ENCODE data around the gene TRIM7. TPM values are rescaled to one million over a fixed set of nuclear protein-coding genes. Genes with fewer than 3 reads are reported as not detected.

Gene TRIM7
- total and polyA plus RNA-seq, 2 donors (not counting 1 experiment from before 2014, with no cell fraction given) = 4.7 to 7.3 TPM

GRCh38 chr5:181176254-181176952 lies 28.6 kb downstream of the TRIM7 start:
- TF ChIP-seq EZH2 (IDR thresholded peaks at IDR 0.05; ENCODE audit: low read length, missing control alignments) (no peak), CTCF (conservative IDR thresholded peaks at IDR 0.05 in 1 of 2, IDR thresholded peaks at IDR 0.05 in 1 of 2; ENCODE audit: low read depth in 1 of 2, low read length in 2 of 2) (no peak)
- Histone ChIP-seq H3K4me3 (replicated peaks in 1 of 4; ENCODE audit: control extremely low read depth in 1 of 4, insufficient read depth in 1 of 4, low read depth in 3 of 4, low read length in 4 of 4) (no peak overlapping the region), H3K9me3 (ENCODE audit: control insufficient read depth, insufficient read depth, low read depth, low read length) (no peaks in the 10 kb centered on the region), H2AFZ (ENCODE audit: low read length) (no peak overlapping the region), H3K4me2 (ENCODE audit: extremely low read depth, insufficient read depth, low read length) (no peak overlapping the region), H3K36me3 (ENCODE audit: control insufficient read depth, insufficient read depth, low read length) (no peaks in the 10 kb centered on the region), H3K27me3 (ENCODE audit: control insufficient read depth, insufficient read depth, low read length) (no peaks in the 10 kb centered on the region), H3K9ac (ENCODE audit: insufficient read depth, low read length) (no peak overlapping the region), H4K20me1 (ENCODE audit: control insufficient read depth, extremely low read depth, insufficient read depth, low read length) (no peaks in the 10 kb centered on the region), H3K4me1 (ENCODE audit: control insufficient read depth, extremely low read depth, insufficient read depth, low read length) (no peaks in the 10 kb centered on the region), H3K79me2 (ENCODE audit: control insufficient read depth, insufficient read depth, low read length) (no peaks in the 10 kb centered on the region), H3K27ac (ENCODE audit: insufficient read depth, low read length) (no peak overlapping the region)
- DNase-seq (ENCODE audit: low read depth in 2 of 2) = no peak

- TF ChIP-seq EZH2 (IDR thresholded peaks at IDR 0.05; ENCODE audit: low read length, missing control alignments) (no peak), CTCF (conservative IDR thresholded peaks at IDR 0.05 in 1 of 2, IDR thresholded peaks at IDR 0.05 in 1 of 2; ENCODE audit: low read depth in 1 of 2, low read length in 2 of 2) (no peak)
- Histone ChIP-seq H3K79me2 (ENCODE audit: control insufficient read depth, insufficient read depth, low read length) (no peaks in the 10 kb centered on the region), H3K9me3 (ENCODE audit: control insufficient read depth, insufficient read depth, low read depth, low read length) (no peaks in the 10 kb centered on the region), H3K4me2 (ENCODE audit: extremely low read depth, insufficient read depth, low read length) (peak overlapping the region; percentile 60), H3K4me3 (replicated peaks in 1 of 4; ENCODE audit: control extremely low read depth in 1 of 4, insufficient read depth in 1 of 4, low read depth in 3 of 4, low read length in 4 of 4) (no peak overlapping the region), H4K20me1 (ENCODE audit: control insufficient read depth, extremely low read depth, insufficient read depth, low read length) (no peaks in the 10 kb centered on the region), H3K36me3 (ENCODE audit: control insufficient read depth, insufficient read depth, low read length) (no peaks in the 10 kb centered on the region), H3K4me1 (ENCODE audit: control insufficient read depth, extremely low read depth, insufficient read depth, low read length) (peaks cover 4% of the 10 kb centered on the region), H3K9ac (ENCODE audit: insufficient read depth, low read length) (no peak overlapping the region), H3K27ac (ENCODE audit: insufficient read depth, low read length) (no peak overlapping the region), H2AFZ (ENCODE audit: low read length) (no peak overlapping the region), H3K27me3 (ENCODE audit: control insufficient read depth, insufficient read depth, low read length) (no peaks in the 10 kb centered on the region)
- DNase-seq (ENCODE audit: low read depth in 2 of 2) = peak in 1 of 2 donors; percentile 80
Measured at GRCh38 chr5:181173420-181174342, 31.3 kb downstream of the TRIM7 start.

GRCh38 chr5:181173027-181173419 lies 32.0 kb downstream of the TRIM7 start:
- DNase-seq (ENCODE audit: low read depth in 2 of 2) = no peak
- no peaks in the 10 kb centered on the region for H3K9me3 ChIP-seq (ENCODE audit: control insufficient read depth, insufficient read depth, low read depth, low read length)
- H4K20me1 ChIP-seq (ENCODE audit: control insufficient read depth, extremely low read depth, insufficient read depth, low read length) = no peaks in the 10 kb centered on the region
- H3K4me3 ChIP-seq (replicated peaks in 1 of 4; ENCODE audit: control extremely low read depth in 1 of 4, insufficient read depth in 1 of 4, low read depth in 3 of 4, low read length in 4 of 4) = no peak overlapping the region
- H3K9ac ChIP-seq (ENCODE audit: insufficient read depth, low read length) = no peak overlapping the region
- H3K4me2 ChIP-seq (ENCODE audit: extremely low read depth, insufficient read depth, low read length) = peak overlapping the region; percentile 60
- TF ChIP-seq EZH2 (IDR thresholded peaks at IDR 0.05; ENCODE audit: low read length, missing control alignments) (no peak), CTCF (conservative IDR thresholded peaks at IDR 0.05 in 1 of 2, IDR thresholded peaks at IDR 0.05 in 1 of 2; ENCODE audit: low read depth in 1 of 2, low read length in 2 of 2) (no peak)
- no peak overlapping the region for H2AFZ ChIP-seq (ENCODE audit: low read length)
- H3K4me1 ChIP-seq (ENCODE audit: control insufficient read depth, extremely low read depth, insufficient read depth, low read length) = peaks cover 4% of the 10 kb centered on the region
- H3K27ac ChIP-seq (ENCODE audit: insufficient read depth, low read length) = no peak overlapping the region
- H3K27me3 ChIP-seq (ENCODE audit: control insufficient read depth, insufficient read depth, low read length) = no peaks in the 10 kb centered on the region
- no peaks in the 10 kb centered on the region for H3K79me2 ChIP-seq (ENCODE audit: control insufficient read depth, insufficient read depth, low read length)
- H3K36me3 ChIP-seq (ENCODE audit: control insufficient read depth, insufficient read depth, low read length) = no peaks in the 10 kb centered on the region

All from fibroblast of lung (primary cell).